ENCODE data around the gene ORMDL1.

DNA sequence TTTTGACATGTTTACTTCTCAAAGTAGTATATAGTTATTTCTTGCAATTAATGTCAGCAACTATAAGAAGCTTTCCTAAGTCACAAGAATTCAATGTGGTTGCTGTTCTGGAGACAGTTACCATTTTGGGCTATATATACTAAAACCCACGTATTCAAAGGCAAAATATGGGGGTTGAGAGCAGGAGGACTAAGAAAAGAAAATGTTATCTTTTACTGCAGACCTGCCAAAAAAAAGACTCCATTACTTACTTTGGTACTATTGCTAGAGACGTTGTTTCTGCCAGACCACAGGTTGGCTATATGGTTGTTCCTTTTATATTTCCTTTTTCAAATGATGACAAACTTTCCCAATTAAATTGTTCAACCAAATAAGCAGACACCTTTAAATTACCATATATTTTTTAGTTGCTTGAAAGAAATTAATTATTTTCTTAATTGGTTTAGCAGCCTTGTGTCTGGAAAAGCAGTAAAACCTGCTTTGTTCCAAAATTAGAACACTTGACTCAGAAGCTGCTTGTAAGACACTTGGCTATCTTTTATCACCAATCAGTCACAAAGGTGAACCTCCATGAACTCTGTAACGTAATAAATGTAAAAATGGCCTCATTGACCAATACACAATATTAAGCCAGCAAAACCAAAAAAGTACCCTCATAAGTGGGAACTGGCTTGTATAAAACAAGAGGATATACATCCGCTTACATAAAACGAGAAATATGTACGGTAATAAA lies 13.4 kb downstream of the ORMDL1 start:
- TF ChIP-seq, protein P1, sequence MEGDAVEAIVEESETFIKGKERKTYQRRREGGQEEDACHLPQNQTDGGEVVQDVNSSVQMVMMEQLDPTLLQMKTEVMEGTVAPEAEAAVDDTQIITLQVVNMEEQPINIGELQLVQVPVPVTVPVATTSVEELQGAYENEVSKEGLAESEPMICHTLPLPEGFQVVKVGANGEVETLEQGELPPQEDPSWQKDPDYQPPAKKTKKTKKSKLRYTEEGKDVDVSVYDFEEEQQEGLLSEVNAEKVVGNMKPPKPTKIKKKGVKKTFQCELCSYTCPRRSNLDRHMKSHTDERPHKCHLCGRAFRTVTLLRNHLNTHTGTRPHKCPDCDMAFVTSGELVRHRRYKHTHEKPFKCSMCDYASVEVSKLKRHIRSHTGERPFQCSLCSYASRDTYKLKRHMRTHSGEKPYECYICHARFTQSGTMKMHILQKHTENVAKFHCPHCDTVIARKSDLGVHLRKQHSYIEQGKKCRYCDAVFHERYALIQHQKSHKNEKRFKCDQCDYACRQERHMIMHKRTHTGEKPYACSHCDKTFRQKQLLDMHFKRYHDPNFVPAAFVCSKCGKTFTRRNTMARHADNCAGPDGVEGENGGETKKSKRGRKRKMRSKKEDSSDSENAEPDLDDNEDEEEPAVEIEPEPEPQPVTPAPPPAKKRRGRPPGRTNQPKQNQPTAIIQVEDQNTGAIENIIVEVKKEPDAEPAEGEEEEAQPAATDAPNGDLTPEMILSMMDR (conservative IDR thresholded peaks at IDR 0.05; ENCODE audit: low read length): no peak
- TF ChIP-seq EZH2phosphoT487 (IDR thresholded peaks at IDR 0.05; ENCODE audit: borderline replicate concordance): no peak

Data from Loucy (cell line).